Mammary epithelial cell (primary cell): Measurements from ENCODE around the gene TIPARP.

Source experiments
- EZH2 ChIP-seq: IDR thresholded peaks from 2 replicates; pipeline ENCODE4 v1.6.1; 2012; ENCODE audit warnings: low read length, inconsistent platforms, borderline replicate concordance
- TF ChIP-seq, protein P1 (sequence below), 2 donors: IDR thresholded peaks in 1 of 2; conservative IDR thresholded peaks in 1 of 2; 2 replicates each; pipeline ENCODE4 v1.5.1; 2011 to 2012; ENCODE audit warnings: inconsistent platforms in 2 of 2, low read length in 2 of 2, mild to moderate bottlenecking in 2 of 2, control low read depth in 1 of 2, low read depth in 1 of 2; ENCODE audit not compliant: insufficient read depth in 1 of 2; ENCODE audit errors: extremely low read depth in 1 of 2

GRCh38 chr3:156742401-156742800 lies 68.0 kb downstream of the TIPARP start:
- TF ChIP-seq, protein P1, sequence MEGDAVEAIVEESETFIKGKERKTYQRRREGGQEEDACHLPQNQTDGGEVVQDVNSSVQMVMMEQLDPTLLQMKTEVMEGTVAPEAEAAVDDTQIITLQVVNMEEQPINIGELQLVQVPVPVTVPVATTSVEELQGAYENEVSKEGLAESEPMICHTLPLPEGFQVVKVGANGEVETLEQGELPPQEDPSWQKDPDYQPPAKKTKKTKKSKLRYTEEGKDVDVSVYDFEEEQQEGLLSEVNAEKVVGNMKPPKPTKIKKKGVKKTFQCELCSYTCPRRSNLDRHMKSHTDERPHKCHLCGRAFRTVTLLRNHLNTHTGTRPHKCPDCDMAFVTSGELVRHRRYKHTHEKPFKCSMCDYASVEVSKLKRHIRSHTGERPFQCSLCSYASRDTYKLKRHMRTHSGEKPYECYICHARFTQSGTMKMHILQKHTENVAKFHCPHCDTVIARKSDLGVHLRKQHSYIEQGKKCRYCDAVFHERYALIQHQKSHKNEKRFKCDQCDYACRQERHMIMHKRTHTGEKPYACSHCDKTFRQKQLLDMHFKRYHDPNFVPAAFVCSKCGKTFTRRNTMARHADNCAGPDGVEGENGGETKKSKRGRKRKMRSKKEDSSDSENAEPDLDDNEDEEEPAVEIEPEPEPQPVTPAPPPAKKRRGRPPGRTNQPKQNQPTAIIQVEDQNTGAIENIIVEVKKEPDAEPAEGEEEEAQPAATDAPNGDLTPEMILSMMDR (conservative IDR thresholded peaks at IDR 0.05 in 1 of 2, IDR thresholded peaks at IDR 0.05 in 1 of 2; ENCODE audit: extremely low read depth in 1 of 2, insufficient read depth in 1 of 2, low read depth in 1 of 2, low read length in 2 of 2), result no peak
- TF ChIP-seq EZH2, result no peak
